GM21528 (cell line): ENCODE results near the gene KCNJ15.
A peak's percentile ranks its signal among the peaks of the same experiment; 100 is the strongest.

Experiments used
- ATAC-seq: cut with Tn5 transposase; IDR thresholded peaks from one replicate; pipeline ENCODE4 v1.9.1; 2021; ENCODE audit warnings: mild to moderate bottlenecking, moderate library complexity; ENCODE audit not compliant: unreplicated experiment, low FRiP score

Gene KCNJ15

GRCh38 chr21:38267136-38267755, 10.5 kb downstream of the KCNJ15 start:
- ATAC-seq, result no peak

- ATAC-seq, result no peak
These were observed 11.4 kb downstream of the KCNJ15 start for GRCh38 chr21:38267991-38268863.

DNA sequence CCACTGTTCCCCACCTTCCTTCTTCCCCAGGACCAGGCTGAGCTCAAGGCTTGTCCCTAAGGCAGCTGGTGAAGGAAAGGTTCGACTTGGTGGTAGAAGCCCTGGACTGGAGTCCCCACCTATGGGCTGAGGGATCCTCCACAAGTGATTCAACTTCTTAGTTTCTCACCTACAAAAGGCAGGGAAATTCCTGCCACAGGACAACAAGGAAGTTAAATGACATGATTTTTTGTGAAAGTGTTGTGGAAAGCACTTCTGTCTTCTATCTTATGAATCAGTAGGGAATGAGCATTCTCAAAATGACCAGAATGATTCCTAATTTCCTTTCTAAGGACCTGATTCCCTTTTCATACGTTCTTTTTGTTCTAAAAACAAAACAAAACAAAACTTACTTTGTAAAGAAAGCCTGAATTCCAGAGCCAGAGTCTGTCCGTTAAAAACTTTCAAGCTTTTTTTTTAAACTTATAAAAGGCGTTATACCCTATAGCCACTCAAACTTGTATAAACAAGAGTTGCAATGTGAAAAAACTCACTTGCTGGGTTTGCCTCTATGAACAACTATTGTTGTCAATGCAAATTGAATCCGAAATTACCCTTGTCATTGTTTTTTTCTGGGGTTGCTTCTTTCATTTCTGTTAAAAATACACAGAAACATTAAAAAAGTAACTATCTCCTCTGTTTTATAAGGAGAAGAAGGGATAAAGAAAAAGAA, 12.2 kb downstream of the KCNJ15 start:
- ATAC-seq, result peak; percentile 32

- peak; percentile 72 for ATAC-seq
These were observed 12.8 kb downstream of the KCNJ15 start for GRCh38 chr21:38269576-38269936.

- no peak for ATAC-seq
These were observed 15.4 kb downstream of the KCNJ15 start for GRCh38 chr21:38272215-38272614.

DNA sequence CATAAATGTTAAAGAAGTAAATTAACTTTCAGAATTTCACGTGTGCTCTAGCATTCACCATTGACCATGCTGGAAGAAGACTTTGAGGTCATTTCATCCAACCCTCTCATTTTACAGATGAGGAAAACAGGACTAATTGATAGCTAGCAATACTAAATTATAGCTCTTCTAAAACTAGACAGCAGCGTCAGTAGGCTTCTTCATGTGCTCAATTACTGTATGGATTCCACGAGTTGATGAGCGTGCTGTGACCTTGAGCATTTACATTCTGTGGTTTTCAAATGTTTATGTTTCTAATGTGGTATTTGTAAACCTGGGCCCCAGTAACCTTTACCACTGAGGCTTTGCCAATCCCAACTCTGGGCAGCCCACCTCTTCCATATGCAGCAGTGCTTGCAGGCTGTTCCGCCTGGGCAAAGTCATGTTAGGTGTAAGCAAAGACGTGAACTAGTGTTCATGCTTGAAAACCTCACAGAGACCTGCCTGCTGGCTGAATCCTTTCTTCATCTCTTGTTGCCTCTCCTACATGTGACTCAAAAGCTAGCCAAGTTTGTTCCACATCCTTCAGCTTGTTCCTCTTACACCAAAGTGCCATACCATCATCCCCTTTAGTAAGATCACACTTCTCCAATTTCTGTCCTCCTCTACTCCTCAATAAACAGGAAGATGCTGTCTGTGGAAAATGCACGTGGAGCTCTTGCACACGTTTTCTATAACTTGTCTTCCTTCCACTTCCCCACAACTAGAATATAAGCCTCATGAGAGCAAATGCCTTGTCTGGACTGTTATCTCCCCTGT, 17.2 kb downstream of the KCNJ15 start:
- ATAC-seq, result no peak

DNA sequence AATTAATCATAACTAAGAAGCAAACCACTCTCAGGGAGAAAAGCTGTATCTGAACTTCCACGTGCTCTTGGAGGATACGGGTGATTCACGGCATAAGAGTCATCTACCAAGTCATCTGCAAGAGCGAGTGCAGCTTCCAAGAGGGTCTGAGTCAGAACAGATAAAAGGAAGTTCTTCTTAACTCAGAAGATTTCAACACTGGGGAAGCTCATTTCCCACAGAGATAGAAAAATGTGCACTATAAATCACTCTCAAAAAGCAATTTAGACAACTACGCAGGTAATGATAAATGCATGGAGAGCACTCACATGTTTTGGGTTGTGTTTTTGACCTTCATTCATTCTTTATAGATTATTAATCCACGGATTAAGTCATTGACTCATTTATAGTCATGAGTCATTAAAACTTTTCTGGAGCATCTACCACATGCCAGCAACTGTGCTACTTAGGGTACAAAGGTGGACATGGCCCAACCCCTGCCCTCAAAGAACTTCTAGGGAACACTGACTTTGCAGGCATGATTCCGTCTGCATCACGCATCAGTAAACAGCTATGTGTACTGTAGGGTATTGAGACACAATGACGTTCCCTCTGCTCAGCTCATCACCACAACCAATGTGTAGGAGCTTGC, 20.8 kb downstream of the KCNJ15 start:
- no peak for ATAC-seq

- ATAC-seq, result no peak
These were observed 23.7 kb downstream of the KCNJ15 start for GRCh38 chr21:38280454-38280853.

DNA sequence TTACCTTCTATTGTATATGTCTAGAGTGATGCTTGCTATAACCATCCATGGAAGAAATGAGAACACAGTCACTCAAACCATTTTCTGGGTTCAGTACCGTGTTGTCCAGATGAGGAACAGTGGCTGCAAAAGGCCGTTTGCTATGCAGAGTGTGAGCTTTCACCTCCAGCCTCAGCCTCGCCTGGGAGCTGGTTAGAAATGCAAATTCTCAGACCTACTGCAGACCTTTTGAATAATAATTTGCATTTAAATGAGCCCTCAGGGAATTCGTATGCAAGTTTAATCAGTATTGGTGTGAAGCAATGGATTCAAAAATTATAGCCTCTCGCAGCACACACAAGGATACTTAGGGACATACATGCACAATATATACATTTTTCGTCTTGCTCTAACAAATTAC, 24.1 kb downstream of the KCNJ15 start:
- ATAC-seq, result no peak

GRCh38 chr21:38282921-38283320, 26.1 kb downstream of the KCNJ15 start:
- no peak for ATAC-seq

- ATAC-seq, result no peak
These were observed 27.4 kb downstream of the KCNJ15 start for GRCh38 chr21:38284216-38284615.

- no peak for ATAC-seq
These were observed 30.1 kb downstream of the KCNJ15 start for GRCh38 chr21:38286739-38287471.

- ATAC-seq, result no peak
These were observed 30.7 kb downstream of the KCNJ15 start for GRCh38 chr21:38287476-38287875.

DNA sequence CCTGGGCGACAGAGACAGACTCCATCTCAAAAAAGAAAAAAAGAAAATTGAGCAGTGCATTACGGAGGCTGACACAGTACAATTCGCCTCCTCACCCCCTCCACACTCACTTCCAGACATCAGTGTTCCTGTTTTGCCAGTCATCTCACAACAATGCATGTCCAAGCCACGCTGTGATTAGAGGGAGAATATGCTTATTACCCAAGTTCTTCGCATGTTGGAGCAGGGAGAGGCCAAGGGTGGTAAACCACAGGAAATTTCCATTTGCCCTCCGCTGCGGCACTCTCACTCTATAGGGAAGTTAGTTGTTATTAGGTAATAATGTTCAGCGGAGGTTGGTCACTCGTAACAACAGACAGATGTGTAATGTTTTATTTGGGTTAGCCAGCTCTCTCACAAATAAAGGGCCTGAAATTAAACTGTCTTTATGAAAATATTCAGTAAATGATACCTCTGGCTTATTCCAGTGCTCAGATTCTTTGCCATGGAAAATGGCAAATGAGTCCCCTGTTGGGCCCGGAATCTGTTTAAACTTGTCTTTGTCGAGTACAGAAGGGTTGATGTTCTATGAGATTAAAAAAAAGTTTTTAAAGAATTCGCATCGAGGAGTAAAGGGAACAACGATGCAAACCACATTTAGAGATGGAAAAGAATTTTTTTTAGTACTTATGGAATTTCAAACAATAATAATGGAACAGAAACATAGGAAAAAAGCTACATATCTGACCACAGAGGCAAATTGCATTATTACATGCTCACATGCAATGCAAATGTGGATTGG, 33.1 kb downstream of the KCNJ15 start:
- no peak for ATAC-seq

DNA sequence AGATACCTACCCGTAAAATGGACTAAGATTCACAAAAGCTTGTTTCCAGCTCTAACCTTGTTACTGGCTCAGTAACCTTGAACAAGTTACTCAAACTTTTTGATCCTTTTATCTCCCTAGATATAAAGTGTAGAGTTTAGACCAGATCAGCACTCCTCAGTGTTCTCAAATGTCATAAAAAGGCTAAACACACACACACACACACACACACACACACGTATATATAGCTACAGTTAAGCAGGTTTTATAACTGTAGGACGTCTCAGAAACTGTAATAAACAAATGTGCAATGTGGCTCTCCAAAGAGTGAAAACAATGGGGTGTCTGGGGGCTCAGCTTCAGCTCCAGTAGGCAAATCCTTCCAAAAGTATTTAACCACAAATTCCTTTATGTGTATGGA, 34.0 kb downstream of the KCNJ15 start:
- ATAC-seq, result no peak

DNA sequence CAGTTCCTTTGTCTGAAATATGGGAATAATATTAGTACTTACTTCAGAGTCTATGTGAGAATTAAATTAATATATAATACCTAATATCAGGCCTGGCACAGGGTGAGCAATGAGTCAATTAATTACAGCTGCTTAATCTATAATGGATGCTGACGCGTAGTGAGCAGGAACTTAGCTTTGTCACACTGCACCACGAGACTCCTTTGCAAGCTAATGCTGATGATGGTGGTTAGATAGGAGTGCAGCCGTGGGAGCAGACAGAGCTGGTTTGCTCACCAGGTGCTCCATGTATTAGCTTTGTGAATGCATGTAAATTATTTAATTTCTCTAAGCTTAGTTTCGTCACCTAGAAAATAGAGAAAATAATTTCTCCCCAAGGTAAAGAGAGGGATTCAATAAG, 35.1 kb downstream of the KCNJ15 start:
- ATAC-seq, result no peak

DNA sequence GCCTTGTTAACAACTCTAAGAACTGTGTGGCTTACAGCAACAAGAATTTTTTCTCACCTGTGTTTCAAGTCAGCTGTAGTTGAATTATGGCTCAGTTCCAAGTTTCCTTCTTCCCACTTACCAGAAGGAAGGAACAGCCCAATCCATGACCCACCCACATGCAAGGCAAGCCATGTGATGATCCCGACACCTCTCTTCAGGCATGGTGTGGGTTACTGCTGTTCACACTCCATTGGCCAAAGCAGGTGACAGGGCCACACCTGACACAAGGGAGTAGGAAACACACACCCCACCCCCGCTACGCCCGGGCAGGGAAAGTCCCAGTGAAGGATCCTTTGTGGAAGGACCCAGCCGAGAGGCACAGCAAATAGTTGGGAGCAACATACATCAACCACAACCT, 36.3 kb downstream of the KCNJ15 start:
- no peak for ATAC-seq

DNA sequence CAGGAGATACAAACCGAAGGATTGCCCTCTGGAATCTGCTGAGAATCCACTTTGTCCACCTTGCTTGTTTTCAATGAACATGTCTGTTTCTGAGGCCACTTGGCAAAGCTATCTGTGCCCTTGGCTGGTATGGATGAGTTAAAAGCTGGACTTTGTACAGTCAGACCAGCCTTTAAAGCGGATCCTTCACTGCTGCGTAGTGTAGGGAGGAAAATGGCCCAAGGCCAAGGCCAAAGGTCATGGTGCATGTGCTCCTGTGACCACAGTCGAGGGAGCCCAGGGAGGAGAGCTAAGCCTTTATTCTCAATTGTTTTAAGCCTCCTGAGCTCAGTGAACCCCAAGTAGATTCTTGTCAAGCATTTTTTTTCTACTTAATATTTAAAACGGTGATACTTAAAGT, 37.0 kb downstream of the KCNJ15 start:
- no peak for ATAC-seq

DNA sequence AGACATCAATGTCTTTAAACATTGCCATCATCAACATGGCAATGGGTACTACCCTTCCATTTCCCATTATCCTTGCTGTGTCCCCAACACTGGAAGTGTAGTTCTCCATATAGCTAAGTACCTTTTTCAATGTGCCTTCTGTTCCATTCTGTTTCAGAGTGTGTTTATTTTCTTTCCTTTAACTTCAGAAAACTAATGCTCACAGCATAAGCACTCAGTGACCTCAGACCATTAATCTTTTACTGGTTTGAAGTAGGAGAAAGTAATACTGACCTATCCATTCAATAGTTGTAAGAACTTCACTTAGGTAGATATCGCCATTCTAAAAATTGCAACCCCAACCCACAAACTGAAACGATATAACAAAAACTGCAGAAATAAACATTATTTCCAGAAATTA, 37.8 kb downstream of the KCNJ15 start:
- ATAC-seq, result no peak
